HFF-Myc (cell line): ENCODE results near the gene CCDC201.
A peak's percentile ranks its signal among the peaks of the same experiment; 100 is the strongest.
"Not testable (repeated sequence)": the region's sequence is repeated elsewhere in the genome, so short reads cannot be mapped to it uniquely, and the experiment has no call there.

Experiments
- DNase-seq: peaks from one replicate; pipeline ENCODE4 v3.0.0-alpha.2; 2011; ENCODE audit warnings: low read depth; ENCODE audit errors: extremely low read depth
- H3K4me3 ChIP-seq: replicated peaks from 2 replicates; pipeline ENCODE4 v1.5.1; 2011; ENCODE audit warnings: low read depth, mild to moderate bottlenecking, control low read depth, low read length
- TF ChIP-seq, protein P1 (sequence below): IDR thresholded peaks from 2 replicates; pipeline ENCODE4 v1.5.1; 2012; ENCODE audit warnings: mild to moderate bottlenecking, low read depth, low read length, control low read depth; ENCODE audit errors: missing control alignments

The CCDC201 gene

GRCh38 chr7:45867471-45867870 lies 5.4 kb downstream of the CCDC201 start:
- DNase-seq = no peak
- TF ChIP-seq, protein P1, sequence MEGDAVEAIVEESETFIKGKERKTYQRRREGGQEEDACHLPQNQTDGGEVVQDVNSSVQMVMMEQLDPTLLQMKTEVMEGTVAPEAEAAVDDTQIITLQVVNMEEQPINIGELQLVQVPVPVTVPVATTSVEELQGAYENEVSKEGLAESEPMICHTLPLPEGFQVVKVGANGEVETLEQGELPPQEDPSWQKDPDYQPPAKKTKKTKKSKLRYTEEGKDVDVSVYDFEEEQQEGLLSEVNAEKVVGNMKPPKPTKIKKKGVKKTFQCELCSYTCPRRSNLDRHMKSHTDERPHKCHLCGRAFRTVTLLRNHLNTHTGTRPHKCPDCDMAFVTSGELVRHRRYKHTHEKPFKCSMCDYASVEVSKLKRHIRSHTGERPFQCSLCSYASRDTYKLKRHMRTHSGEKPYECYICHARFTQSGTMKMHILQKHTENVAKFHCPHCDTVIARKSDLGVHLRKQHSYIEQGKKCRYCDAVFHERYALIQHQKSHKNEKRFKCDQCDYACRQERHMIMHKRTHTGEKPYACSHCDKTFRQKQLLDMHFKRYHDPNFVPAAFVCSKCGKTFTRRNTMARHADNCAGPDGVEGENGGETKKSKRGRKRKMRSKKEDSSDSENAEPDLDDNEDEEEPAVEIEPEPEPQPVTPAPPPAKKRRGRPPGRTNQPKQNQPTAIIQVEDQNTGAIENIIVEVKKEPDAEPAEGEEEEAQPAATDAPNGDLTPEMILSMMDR = no peak
- H3K4me3 ChIP-seq = no peak overlapping the region

DNA sequence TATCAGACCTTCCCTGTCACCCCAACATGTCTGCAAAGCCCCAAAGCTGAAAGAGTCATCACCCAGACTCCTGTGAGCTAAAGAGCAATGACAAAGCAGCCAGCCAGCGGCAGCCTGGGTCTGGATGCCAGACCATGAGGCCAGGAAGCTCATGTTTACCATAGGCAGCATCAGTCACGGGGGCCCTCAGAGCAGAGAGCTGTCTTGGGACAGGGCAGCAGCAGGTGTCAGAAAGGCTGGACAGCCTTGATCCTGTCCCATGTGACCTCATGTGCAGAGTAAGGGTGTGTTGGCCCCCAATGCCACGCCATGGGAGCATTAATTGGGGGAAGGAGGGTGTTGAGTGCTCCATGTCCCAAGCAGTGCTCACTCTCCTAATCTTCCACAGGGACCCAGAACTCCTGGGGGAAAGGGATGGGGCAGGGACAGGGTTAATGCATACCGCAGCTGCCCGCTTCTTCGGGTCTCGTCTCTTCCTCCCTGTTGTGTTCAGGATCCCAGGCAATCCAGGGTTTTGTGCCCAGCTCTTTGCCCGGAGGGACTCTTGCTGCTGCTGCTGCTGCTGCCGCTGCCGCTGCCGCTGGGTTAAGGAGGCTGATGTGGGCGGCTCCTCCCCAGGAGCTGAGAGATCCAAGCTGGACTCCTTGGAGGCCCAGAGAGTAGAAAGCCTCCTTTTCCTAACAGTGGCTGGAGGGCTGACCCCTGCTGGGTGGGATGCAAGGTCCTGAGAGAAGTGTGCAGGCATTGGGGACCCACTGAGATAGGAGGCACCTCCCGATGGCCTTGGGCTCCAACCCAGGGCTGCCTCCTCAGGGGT lies 7.1 kb downstream of the CCDC201 start:
- TF ChIP-seq, protein P1 = no peak
- no peak for DNase-seq
- H3K4me3 ChIP-seq = no peak overlapping the region

- TF ChIP-seq, protein P1 = peak; percentile 11
- H3K4me3 ChIP-seq = no peak overlapping the region
- no peak for DNase-seq
Measured at GRCh38 chr7:45863715-45864114, 9.2 kb downstream of the CCDC201 start.

DNA sequence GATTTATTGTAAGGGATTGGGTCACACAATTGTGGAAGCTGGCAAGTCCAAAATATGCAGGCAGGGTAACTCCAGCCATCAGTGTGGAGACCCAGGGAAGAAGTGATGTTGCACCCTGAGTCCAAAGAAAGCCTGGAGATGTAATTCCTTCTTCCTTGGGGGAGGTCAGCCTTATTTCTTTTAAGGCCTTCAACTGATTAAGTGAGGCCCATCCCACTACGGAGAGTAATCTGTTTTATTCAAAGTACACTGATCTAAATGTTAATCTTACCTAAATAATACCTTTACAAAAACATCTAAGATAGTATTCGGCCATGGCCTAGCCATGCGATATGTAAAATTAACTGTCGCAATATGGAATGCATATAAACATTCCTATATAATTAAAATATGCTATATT lies 16.0 kb downstream of the CCDC201 start:
- not testable (repeated sequence) for H3K4me3 ChIP-seq, DNase-seq

GRCh38 chr7:45855680-45856079 lies 17.2 kb downstream of the CCDC201 start:
- DNase-seq, H3K4me3 ChIP-seq: not testable (repeated sequence)

DNA sequence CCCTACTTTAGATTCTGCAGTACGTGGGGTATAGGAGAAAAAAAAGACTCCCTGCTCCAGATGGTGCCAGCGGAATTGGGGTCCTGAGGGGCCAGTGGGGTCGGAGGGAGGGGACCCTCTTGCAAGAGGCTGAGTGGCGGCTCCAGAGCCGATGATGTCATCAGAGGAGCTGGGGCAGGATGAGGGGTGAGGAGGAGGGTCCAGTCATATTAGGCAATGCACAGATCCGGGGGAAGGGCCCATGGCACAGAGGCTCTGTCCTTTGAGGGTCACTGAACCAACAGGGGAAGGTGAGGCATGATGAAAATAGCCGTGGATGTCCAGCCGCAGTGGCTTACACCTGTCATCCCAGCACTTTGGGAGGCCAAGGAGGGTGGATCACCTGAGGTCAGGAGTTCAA lies 19.4 kb downstream of the CCDC201 start:
- H3K4me3 ChIP-seq, DNase-seq: not testable (repeated sequence)

- H3K4me3 ChIP-seq, DNase-seq: not testable (repeated sequence)
Measured at GRCh38 chr7:45852984-45853383, 19.9 kb downstream of the CCDC201 start.

DNA sequence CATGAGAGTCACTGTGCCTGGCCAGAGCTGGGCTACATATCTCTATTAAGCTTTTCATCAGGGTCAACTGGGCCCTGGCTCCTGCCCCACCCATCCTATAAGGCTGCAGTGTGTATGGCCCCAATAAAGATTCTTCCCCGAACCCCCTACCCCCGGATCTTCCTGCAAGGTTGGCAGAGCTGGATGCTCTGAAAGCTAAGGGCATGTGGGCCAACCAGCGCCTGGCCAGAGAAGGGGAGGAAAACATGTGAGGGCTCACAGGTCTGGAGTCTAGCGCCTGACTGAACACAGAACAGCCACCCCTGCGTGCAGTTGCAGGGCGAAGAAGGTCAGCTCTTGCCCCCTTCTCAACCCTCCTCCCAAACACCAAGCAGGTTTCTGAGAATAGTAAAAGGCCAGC lies 24.1 kb downstream of the CCDC201 start:
- not testable (repeated sequence) for DNase-seq, H3K4me3 ChIP-seq

DNA sequence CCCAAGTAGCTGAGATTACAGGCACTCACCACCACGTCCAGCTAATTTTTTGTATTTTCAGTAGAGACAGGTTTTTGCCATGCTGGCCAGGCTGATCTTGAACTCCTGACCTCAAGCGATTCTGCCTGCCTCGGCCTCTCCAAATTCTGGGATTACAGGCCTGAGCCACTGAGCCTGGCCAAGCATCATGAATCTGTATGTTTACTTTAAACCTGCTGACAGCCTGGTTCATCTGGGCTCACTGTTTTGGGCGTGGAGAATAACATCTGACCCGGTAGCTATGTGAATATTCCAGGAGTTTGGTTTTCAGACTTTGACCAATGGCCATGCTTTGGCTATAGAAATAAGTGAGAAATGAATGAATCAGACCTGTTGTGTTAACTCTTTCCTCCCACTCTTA lies 26.3 kb downstream of the CCDC201 start:
- H3K4me3 ChIP-seq, DNase-seq: not testable (repeated sequence)

DNA sequence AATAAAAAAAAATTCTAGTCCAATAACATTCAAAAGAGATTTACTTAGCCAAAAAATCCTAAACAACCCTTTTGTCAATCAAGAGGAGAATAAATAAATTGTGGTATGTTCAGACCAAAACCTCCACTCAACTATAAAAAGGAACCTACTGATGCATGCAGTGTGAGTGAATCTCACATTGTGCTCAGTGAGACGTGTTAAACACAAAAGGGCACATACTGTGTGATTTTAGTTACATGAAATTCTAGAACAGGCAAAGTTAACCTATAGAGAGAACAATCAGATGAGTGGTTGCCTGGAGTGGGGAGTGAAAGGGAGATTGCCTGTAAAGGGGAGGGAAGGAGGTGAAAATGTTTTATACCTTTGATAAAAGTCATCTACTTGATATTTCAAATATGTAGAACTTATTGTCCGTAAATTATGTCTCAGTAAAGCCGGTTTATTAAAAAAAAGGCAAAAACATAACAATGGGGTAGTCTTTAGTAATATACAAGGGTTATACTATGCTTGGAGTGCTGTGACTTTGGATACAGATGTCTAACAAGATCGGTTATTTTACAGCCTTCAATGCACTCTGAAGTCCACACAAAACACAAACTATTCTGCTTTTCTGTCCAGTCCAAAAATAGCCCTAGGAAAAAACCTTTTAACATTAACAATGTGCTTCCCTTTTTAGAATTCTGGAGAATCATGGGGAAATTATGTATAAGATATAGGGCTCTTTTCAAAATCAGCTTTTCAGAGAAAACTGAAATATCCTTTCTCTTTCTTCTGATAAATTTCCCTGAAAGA lies 30.8 kb downstream of the CCDC201 start:
- H3K4me3 ChIP-seq, DNase-seq: not testable (repeated sequence)

DNA sequence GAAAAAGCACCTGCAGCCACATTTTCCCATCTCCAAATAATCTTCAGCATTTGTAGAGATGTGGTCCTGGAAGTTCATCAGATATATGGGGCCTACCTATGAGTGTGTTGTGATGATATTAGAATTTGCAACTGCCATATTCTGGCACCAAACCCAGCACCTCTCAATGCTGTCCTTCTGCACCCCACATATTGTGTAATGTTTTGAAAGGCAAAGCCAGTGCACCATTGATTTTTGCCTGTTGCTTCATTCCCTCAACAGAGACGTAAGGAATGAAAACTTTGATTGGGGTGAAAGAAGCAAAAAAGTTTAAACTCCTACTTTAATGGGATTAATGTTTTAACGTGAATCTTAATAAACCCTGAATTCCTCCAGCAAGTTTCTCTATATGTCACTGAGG lies 34.0 kb downstream of the CCDC201 start:
- not testable (repeated sequence) for DNase-seq, H3K4me3 ChIP-seq

- peak; percentile 58 for DNase-seq
- not testable (repeated sequence) for H3K4me3 ChIP-seq
Measured at GRCh38 chr7:45832433-45833177, 40.3 kb downstream of the CCDC201 start.

DNA sequence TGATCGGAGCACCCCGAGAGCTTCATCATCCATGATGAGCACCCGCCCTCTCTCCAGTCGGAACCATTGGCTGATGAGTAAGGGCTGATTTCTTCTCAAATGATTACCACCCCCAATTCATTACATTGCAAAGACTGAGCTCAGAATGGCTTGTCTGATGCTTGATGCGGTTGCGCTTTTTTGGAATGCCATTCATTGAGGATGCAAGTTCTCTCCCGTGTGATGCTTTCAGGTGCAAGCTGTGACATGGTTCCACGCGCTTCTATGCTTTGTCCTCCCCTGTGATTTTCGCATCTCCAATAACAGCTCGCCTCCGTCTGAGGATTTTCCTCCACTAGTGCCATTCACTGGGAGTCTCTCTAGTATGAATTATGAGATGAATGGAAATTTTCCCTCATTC lies 43.0 kb downstream of the CCDC201 start:
- not testable (repeated sequence) for H3K4me3 ChIP-seq, DNase-seq

- H3K4me3 ChIP-seq, DNase-seq: not testable (repeated sequence)
Measured at GRCh38 chr7:45827731-45828130, 45.2 kb downstream of the CCDC201 start.
